ENCODE data around the gene PPP1R3E. TPM values are rescaled to one million over a fixed set of nuclear protein-coding genes. Genes with fewer than 3 reads are reported as not detected.

Gene PPP1R3E
- total RNA-seq, 1 donor: 10.9 TPM

DNA sequence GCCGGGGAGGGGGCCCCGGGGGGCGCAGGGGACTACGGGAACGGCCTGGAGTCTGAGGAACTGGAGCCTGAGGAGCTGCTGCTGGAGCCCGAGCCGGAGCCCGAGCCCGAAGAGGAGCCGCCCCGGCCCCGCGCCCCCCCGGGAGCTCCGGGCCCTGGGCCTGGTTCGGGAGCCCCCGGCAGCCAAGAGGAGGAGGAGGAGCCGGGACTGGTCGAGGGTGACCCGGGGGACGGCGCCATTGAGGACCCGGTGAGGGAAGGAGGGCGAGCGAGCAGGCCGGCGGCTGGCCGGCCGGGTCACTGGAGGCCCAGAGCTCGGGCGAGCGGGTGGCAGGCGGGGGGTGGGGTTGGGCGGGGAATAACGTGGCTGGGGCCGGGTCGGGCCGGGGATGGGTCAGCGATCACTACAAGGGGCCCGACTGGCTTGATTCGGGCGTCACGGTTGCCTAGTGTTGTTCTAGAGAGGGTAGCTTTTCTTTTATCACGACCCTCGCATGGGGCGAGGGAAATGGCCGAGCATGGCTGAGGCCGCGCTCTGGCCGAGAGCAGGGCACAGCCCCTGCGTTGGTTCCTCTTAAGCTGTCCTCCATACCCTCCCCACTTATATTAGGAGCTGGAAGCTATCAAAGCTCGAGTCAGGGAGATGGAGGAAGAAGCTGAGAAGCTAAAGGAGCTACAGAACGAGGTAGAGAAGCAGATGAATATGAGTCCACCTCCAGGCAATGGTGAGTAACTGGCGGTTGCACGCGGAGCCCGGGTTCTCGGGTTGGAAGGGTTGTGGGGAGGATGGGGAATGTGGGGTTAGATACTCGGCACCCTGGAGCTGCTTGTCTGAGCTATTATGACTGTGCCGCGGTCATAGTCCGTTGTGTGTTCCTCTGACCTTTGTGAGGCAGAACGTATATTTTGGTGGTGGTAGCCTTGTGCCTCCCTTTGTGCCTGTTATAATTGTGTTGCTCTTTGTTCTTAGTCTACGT, 19.2 kb upstream of the PPP1R3E start:
- H3K4me3 ChIP-seq (ENCODE audit: low read depth, low read length): peak overlapping the region; percentile 88
- DNase-seq (ENCODE audit: low read depth): peak; percentile 46
- TF ChIP-seq, protein P1, sequence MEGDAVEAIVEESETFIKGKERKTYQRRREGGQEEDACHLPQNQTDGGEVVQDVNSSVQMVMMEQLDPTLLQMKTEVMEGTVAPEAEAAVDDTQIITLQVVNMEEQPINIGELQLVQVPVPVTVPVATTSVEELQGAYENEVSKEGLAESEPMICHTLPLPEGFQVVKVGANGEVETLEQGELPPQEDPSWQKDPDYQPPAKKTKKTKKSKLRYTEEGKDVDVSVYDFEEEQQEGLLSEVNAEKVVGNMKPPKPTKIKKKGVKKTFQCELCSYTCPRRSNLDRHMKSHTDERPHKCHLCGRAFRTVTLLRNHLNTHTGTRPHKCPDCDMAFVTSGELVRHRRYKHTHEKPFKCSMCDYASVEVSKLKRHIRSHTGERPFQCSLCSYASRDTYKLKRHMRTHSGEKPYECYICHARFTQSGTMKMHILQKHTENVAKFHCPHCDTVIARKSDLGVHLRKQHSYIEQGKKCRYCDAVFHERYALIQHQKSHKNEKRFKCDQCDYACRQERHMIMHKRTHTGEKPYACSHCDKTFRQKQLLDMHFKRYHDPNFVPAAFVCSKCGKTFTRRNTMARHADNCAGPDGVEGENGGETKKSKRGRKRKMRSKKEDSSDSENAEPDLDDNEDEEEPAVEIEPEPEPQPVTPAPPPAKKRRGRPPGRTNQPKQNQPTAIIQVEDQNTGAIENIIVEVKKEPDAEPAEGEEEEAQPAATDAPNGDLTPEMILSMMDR (IDR thresholded peaks at IDR 0.05; ENCODE audit: insufficient read depth, low read length): no peak

DNA sequence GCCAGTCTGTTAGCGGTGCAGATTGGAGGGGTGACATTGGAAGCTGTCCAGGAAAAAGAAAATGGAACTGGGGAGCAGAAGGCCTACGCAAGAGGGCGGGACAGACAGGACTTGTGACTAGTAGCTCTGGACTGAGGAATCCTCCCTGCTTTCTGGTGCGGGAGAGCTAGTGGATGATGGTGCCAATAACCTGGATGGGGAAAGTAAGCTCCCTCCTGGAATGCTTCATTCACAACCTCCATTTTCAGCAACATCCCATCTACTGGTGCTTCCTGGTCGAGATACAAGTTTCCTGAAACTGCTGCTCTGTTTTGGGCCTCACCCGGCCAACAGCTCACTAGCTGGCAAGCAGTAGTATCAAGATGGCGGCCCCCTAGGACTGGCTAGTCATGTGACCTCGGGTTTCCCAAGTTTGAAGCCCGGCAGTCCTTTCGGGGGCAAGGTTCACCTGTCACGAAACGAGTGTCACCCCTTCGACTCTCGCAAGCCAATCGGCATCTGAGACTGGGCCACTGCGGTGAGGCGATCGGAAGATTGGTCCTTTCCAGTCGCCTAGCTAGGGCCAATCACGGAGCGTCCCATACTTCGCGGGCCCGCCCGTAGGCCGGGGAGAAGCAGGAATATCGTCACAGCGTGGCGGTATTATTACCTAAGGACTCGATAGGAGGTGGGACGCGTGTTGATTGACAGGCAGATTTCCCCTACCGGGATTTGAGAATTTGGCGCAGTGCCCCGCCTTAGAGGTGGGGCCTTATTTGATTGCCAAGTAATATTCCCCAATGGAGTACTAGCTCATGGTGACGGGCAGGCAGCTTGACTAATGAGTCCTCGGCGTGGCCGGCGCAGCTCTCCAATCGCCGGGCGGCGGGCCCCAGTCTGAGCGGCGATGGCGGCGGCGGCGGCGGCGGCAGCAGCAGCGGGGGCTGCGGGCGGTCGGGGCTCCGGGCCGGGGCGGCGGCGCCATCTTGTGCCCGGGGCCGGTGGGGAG, 18.2 kb upstream of the PPP1R3E start, which contains the start of gene PABPN1:
PABPN1 (plus strand) TSS at position 874 of the 988 bp plus-strand sequence; CDS start at position 887, 13 bp downstream.
- DNase-seq (ENCODE audit: low read depth): peak; percentile 100

DNA sequence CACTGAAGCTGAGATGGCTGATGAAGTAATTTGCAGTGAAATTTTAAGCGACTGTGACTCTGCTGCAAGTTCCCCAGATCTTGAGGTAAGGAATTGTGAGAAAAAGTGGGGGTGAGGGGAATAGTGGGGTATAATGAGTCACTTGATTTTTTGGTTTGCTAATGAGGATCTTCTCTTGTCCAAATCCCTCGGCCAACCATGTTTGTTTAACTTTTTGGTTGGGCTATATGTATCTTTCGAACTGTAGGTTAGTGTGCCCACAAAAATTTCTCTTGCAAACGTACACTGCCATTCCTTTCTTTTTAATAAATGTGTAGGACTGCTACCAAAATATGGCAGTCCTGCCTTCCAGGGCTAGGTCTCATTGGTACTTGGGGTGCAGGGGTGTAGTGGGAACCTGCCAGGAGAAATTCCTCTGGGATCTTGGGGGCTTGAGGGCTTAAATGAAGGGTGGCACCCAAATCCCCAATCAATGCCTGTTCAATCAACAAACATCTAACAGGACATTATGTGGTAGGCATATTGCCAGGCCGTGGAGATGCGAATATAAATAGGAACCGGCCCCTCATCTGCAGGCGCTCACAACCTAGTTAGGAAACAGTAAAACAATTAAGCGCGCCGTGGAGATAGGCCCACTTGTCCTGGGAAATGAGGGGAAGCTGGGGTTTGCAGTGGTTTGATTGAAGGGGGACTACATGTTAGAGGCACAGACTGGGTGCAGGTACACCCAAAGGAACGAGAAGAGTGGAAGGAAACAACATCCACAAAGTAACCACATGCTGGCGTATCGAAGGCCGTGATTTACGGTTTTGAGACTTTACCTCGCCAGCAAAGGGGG, 17.3 kb upstream of the PPP1R3E start:
- TF ChIP-seq, protein P1 (IDR thresholded peaks at IDR 0.05; ENCODE audit: insufficient read depth, low read length): no peak
- DNase-seq (ENCODE audit: low read depth): no peak
- H3K4me3 ChIP-seq (ENCODE audit: low read depth, low read length): peak overlapping the region; percentile 42

More for the DNA sequence above, 18.2 kb upstream of the PPP1R3E start, which contains the start of gene PABPN1:
- H3K4me3 ChIP-seq (ENCODE audit: low read depth, low read length): peak within 1 kb of the TSS; percentile 88
- TF ChIP-seq, protein P1 (IDR thresholded peaks at IDR 0.05; ENCODE audit: insufficient read depth, low read length): no peak

DNA sequence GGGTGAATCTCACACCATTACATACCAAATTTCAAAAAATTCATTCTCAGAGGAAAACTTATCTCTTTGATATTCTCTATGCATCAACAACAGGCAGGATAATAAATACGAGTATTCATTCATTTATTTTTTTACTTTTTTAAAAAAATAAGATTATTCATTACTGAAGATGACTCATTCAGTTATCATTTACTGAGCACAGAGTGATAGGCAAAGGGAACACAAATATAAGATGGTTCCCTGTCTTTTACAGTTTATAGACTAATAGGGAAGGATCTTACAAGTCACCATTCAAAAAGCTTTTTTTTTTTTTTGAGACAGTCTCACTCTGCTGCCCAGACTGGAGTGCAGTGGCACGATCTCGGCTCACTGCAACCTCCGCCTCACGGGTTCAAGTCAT, 13.6 kb upstream of the PPP1R3E start:
- TF ChIP-seq, protein P1 (IDR thresholded peaks at IDR 0.05; ENCODE audit: insufficient read depth, low read length): no peak
- H3K4me3 ChIP-seq (ENCODE audit: low read depth, low read length): no peak overlapping the region
- DNase-seq (ENCODE audit: low read depth): no peak

DNA sequence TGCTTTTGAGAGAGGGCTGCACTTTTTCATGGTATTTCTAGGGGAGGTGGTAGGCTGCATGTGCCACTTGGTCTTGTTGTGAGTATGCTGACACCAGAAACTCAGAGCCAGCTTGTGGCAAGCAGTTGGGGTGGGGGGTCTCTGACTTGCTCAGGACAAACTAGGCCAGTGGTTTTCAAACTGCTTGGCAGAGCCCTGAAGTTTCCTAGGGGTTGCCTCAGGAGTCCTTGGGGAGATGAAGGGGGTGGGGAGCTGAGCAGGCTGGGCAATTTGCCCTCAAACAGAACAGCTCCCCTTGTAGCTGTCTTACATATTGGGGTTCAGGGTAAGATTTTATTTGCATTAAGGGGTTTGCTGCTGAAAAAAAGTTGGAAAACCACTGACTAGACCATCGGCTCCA, 7.9 kb upstream of the PPP1R3E start:
- TF ChIP-seq, protein P1 (IDR thresholded peaks at IDR 0.05; ENCODE audit: insufficient read depth, low read length): no peak
- no peak for DNase-seq (ENCODE audit: low read depth)
- no peak overlapping the region for H3K4me3 ChIP-seq (ENCODE audit: low read depth, low read length)

Measured in fibroblast of the aortic adventitia (primary cell).